HEK293 (cell line): ENCODE results near the gene SUGP1.

Source experiments
- CTCF ChIA-PET: fragments of 350-600 bp; formaldehyde crosslinking; extraction: SDS; loops from one replicate; lab custom pipeline; 2021; ENCODE audit warnings: antibody characterized with exemption; lab: Yijun Ruan, JAX
- POLR2A ChIA-PET: fragments of 300-600 bp; formaldehyde crosslinking; extraction: SDS; loops from one replicate; lab custom pipeline; 2020; ENCODE audit warnings: antibody characterized with exemption, inconsistent platforms; lab: Yijun Ruan, JAX
- H3K27ac ChIP-seq: fragments of 200-500 bp; sonication (Bioruptor generic); 2 replicates; pipeline ENCODE4 v1.5.1; 2014; ENCODE audit warnings: low read depth, low read length, control low read depth, inconsistent platforms; ENCODE audit errors: extremely low read depth
- H3K36me3 ChIP-seq, 2 experiments: fragments of 200-500 bp in 1 of 2; sonication (Bioruptor generic) in 1 of 2; 1 replicate in 1 of 2; 2 replicates in 1 of 2; pipeline ENCODE4 v1.5.1; 2014 to 2017; ENCODE audit warnings: inconsistent platforms in 2 of 2, low read length in 2 of 2; ENCODE audit not compliant: control insufficient read depth in 2 of 2, insufficient read depth in 1 of 2
- H3K4me1 ChIP-seq: fragments of 200-500 bp; sonication (Bioruptor generic); 2 replicates; pipeline ENCODE4 v1.5.1; 2014; ENCODE audit warnings: mild to moderate bottlenecking, low read length, inconsistent platforms; ENCODE audit not compliant: control insufficient read depth, insufficient read depth
- H3K4me3 ChIP-seq: 2 replicates; pipeline ENCODE4 v1.5.1; 2011; ENCODE audit warnings: low read depth, mild to moderate bottlenecking, control low read depth, low read length, moderate library complexity
- H3K9me3 ChIP-seq: fragments of 200-500 bp; sonication (Bioruptor generic); 2 replicates; pipeline ENCODE4 v1.5.1; 2014; ENCODE audit warnings: low read depth, low read length, inconsistent platforms; ENCODE audit not compliant: control insufficient read depth, insufficient read depth
- PRDM2 ChIP-seq: fragments of 450-650 bp; formaldehyde crosslinking; IDR thresholded peaks from 2 replicates; pipeline ENCODE4 v1.5.1; 2016; ENCODE audit warnings: missing biosample characterization, missing genetic modification characterization, borderline replicate concordance
- SALL2 ChIP-seq: fragments of 450-650 bp; formaldehyde crosslinking; IDR thresholded peaks from 2 replicates; pipeline ENCODE4 v1.5.0; 2017; ENCODE audit warnings: missing biosample characterization, mild to moderate bottlenecking, missing genetic modification characterization, borderline replicate concordance
- TRIM28 ChIP-seq: IDR thresholded peaks from 2 replicates; pipeline ENCODE4 v1.6.1; 2011; ENCODE audit warnings: low read length, control low read depth, borderline replicate concordance
- ZFP41 ChIP-seq: fragments of 450-650 bp; formaldehyde crosslinking; IDR thresholded peaks from 2 replicates; pipeline ENCODE4 v1.5.1; 2016; ENCODE audit warnings: missing biosample characterization, missing genetic modification characterization, borderline replicate concordance
- ZIC2 ChIP-seq: fragments of 450-650 bp; formaldehyde crosslinking; IDR thresholded peaks from 2 replicates; pipeline ENCODE4 v1.5.1; 2016; ENCODE audit warnings: missing biosample characterization, missing genetic modification characterization
- ZNF16 ChIP-seq: fragments of 450-650 bp; formaldehyde crosslinking; IDR thresholded peaks from 2 replicates; pipeline ENCODE4 v1.5.1; 2016; ENCODE audit warnings: low read depth, missing biosample characterization, missing genetic modification characterization
- ZNF580 ChIP-seq: fragments of 450-650 bp; formaldehyde crosslinking; IDR thresholded peaks from 2 replicates; pipeline ENCODE4 v1.5.1; 2016; ENCODE audit warnings: missing biosample characterization, missing genetic modification characterization
- ZNF600 ChIP-seq: fragments of 450-650 bp; formaldehyde crosslinking; IDR thresholded peaks from 2 replicates; pipeline ENCODE4 v1.5.1; 2016; ENCODE audit warnings: missing biosample characterization, missing genetic modification characterization
- ZNF610 ChIP-seq: fragments of 450-650 bp; formaldehyde crosslinking; IDR thresholded peaks from 2 replicates; pipeline ENCODE4 v1.5.1; 2016; ENCODE audit warnings: missing biosample characterization, missing genetic modification characterization, borderline replicate concordance
- ZNF623 ChIP-seq: fragments of 450-650 bp; formaldehyde crosslinking; IDR thresholded peaks from 2 replicates; pipeline ENCODE4 v1.5.1; 2016; ENCODE audit warnings: missing biosample characterization, missing genetic modification characterization
- ZSCAN23 ChIP-seq: fragments of 450-650 bp; formaldehyde crosslinking; IDR thresholded peaks from 2 replicates; pipeline ENCODE4 v1.5.1; 2016; ENCODE audit warnings: missing biosample characterization, missing genetic modification characterization
- TF ChIP-seq, protein P1 (sequence below): fragments of 450-650 bp; formaldehyde crosslinking; IDR thresholded peaks from 2 replicates; pipeline ENCODE4 v1.5.1; 2016; ENCODE audit warnings: missing biosample characterization, missing genetic modification characterization

The SUGP1 gene

GRCh38 chr19:19361075-19361594, 40.8 kb upstream of the SUGP1 start (continued):
- TF ChIP-seq ZNF610: no peak; the same call in 1 of the 2 replicates
- TF ChIP-seq, all 188 proteins: peak for 7

DNA sequence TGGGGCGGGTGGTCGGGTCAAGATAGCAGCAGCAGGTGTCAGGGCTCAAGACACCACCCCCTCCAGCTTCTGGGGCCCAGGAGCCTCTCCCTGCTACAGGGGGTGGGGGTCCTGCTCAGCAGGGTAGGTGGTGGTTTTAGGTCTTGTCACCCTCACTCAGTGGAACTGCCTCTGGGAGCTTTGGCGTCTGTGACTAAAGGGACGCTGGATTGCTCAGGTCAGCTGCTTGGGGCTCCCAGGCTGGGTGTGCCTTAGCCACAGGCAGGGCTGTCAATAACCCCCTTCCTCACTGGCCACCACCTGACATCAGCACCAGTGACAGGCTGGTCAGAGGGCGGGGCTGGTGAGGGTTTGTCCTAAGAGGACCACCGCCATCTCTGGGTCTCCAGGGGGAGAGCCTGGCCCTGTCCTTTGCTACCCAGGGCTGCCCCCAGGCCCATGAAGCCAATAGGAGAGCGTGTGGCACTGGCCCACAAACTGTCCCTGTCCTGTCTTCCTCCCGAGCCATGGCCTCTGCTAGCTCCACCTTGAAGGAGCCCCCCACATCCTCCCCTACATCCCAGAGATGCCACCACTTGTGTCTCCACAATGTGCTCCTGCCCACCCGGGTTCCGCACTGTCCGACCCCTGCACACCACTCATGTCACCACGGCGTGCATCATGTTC, 36.7 kb upstream of the SUGP1 start:
- TF ChIP-seq PRDM2 (tag by site-specific recombination) (no peak), ZNF580 (no peak), ZNF600 (tag by site-specific recombination) (0 out of 2 replicates have a peak, but pooled peaks have one; percentile 26), ZFP41 (tag by site-specific recombination) (no peak), SALL2 (tag by site-specific recombination) (no peak)
- TF ChIP-seq, protein P1, sequence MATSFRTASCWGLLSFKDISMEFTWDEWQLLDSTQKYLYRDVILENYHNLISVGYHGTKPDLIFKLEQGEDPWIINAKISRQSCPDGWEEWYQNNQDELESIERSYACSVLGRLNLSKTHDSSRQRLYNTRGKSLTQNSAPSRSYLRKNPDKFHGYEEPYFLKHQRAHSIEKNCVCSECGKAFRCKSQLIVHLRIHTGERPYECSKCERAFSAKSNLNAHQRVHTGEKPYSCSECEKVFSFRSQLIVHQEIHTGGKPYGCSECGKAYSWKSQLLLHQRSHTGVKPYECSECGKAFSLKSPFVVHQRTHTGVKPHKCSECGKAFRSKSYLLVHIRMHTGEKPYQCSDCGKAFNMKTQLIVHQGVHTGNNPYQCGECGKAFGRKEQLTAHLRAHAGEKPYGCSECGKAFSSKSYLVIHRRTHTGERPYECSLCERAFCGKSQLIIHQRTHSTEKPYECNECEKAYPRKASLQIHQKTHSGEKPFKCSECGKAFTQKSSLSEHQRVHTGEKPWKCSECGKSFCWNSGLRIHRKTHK: no peak

DNA sequence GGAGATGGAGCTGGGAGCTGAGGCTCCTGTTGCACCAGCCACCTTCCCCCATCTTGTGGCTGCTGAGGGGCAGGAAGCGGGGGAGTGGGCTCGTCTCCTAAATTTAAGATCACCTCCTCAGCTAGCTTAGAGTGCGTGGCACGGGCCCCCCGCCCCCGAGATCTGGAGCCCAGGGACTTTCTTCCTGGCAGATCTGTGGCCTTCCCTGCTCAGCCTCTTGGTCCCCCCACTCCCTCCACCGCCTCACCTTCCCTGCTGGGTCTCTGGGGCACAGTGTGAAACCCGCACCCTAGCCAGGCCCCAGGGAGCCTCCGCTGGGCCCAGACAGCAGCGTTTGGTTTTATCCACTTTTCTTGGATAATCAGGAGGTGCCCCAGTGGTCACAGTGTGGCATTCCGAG, 36.2 kb upstream of the SUGP1 start:
- TF ChIP-seq ZNF623 (tag by site-specific recombination) (no peak), ZNF16 (no peak), TRIM28 (no peak), ZIC2 (tag by site-specific recombination) (peak; percentile 35), ZSCAN23 (tag by site-specific recombination) (no peak)
- Histone ChIP-seq H3K4me3 (no peak overlapping the region), H3K9me3 (no peaks in the 10 kb centered on the region), H3K36me3 (peaks cover 9 to 69% of the 10 kb centered on the region in 2 experiments; a peak in 2 of 3 replicates), H3K27ac (no peak overlapping the region), H3K4me1 (no peaks in the 10 kb centered on the region; the same call in 1 of the 2 replicates)
- ChIA-PET POLR2A (no interaction called here), CTCF (interaction anchor here (1.1 to 1.3 kb wide), 2 partner anchors 8 to 14 kb away, joined by 3 to 4 read pairs; no protein-coding TSS in a partner anchor)

More for the DNA sequence above, 36.7 kb upstream of the SUGP1 start:
- CTCF ChIA-PET: interaction anchor here (1.1 to 1.3 kb wide), 2 partner anchors 8 to 15 kb away, joined by 3 to 4 read pairs; no protein-coding TSS in a partner anchor
- no peaks in the 10 kb centered on the region; the same call in 1 of the 2 replicates for H3K4me1 ChIP-seq
- POLR2A ChIA-PET: no interaction called here
- no peak overlapping the region for H3K4me3 ChIP-seq
- no peak overlapping the region for H3K27ac ChIP-seq
- peaks cover 3 to 66% of the 10 kb centered on the region in 2 experiments; a peak in 2 of 3 replicates for H3K36me3 ChIP-seq
- H3K9me3 ChIP-seq: no peaks in the 10 kb centered on the region
